A172 (cell line): ENCODE measurements around the gene TNFRSF17. TPM values are rescaled to one million over a fixed set of nuclear protein-coding genes. Genes with fewer than 3 reads are reported as not detected.
"Not testable (repeated sequence)": the region's sequence is repeated elsewhere in the genome, so short reads cannot be mapped to it uniquely, and the experiment has no call there.

Source experiments
- DNase-seq: peaks from one replicate; pipeline ENCODE4 v3.0.0-alpha.2; 2015; ENCODE audit warnings: low spot score
- total RNA-seq: library from RNA; depleted of rRNA; stranded (reverse); fragments of >200 nt; shearing (Covaris generic); gene quantifications from 2 replicates; pipeline ENCODE4 v1.2.3, GENCODE V29; 2014

The TNFRSF17 gene
- total RNA-seq, 1 experiment from 2014 or later, result not detected

DNA sequence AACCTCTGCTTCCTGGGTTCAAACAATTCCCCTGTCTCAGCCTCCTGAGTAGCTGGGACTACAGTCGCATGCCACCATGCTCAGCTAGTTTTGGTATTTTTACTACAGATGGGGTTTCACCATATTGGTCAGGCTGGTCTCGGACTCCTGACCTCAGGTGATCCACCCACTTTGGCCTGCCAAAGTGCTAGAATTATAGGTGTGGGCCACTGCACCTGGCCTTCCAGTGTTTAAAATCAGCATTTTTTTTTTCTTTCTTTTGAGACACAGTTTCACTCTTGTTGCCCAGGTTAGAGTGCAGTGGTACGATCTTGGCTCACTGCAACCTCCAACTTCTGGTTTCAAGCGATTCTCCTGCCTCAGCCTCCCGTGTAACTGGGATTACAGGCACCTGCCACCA, 5.3 kb downstream of the TNFRSF17 start:
- DNase-seq, result not testable (repeated sequence)

DNA sequence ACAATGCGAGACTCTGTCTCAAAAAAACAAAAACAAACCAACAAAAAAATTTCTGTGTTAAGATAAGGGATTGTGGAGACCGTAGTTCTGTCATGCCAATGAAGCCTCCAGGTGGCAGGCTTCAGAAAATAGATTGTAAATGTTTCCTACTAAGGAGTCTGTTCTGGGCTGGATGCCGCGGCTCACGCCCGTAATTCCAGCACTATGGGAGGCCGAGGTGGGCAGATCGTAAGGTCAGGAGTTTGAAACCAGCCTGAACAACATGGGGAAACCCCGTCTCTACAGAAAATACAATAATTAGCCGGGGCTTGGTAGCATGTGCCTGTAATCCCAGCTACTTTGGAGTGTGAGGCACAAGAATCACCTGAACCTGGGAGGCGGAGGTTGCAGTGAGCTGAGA, 7.1 kb downstream of the TNFRSF17 start:
- DNase-seq, result no peak

DNA sequence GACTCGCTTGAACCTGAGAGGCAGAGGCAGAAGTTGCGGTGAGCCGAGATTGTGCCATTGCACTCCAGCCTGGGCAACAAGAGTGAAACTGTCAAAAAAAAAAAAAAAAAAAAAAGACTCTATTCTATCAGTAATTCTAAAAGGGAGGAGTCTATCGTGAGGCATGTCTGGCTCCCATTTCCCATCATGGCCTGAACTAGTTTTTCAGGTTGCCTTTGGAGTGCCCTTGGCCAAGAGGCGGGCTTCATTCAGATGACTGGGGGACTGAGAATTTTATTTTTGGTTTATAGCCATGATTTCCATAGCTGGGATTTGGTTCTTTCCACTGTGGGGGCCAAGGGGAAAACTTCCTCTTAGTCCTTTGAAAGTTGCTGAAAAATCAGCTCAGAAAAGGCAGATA, 8.1 kb downstream of the TNFRSF17 start:
- DNase-seq, result no peak

- no peak for DNase-seq
These were observed 11.9 kb downstream of the TNFRSF17 start for GRCh38 chr16:11976850-11977375.

DNA sequence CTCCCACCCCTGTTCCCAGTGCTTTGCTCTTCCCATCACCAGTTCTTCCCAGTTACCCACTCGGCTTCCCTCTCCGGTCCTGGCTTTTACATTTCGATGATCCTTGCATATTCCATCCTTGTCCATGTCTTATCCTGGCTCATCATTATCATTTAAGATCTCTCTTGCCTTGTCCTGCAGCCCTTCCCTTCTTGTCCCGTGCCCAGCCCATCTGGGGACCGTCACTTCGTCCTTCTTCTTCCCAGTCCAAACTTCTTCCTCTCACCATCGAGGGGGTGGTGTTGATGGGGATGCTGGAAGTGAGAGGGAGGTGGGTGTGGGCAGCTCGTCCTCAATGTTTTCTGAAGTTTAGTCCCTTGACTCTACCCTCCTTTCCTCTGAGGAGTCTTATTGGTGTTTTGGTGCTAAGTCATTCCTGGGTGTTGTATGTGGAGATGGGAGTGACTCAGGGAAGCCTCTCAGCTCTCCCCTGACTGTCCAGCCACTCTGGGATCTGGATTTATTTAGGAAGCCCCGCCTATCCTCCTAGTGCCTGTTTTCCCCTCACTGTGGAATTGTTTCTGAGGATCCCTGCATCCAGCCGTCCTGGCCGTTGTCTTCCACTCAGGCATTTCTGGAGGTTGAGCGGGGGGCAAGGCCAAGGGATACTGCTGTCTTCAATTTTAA, 12.5 kb downstream of the TNFRSF17 start:
- peak; percentile 75 for DNase-seq

DNA sequence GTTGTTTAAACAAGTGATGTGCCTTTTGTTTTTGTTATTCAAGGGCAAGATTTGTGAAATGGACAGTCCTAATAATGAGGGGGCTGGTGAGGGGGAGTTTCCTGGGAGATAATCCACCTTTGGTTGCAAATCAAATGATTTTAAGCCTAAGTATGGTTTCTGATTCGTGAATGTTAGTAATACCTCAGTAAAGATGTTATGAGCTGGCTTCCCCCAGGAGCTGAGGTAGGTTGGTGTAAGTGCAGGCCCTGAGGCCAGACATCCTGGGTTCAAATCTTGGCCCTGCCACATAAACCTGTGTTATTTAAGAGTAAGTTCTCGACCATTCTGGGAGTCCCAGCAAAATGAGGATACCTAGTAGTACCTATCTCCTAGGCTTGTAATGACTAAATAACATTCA, 13.1 kb downstream of the TNFRSF17 start:
- DNase-seq, result no peak

DNA sequence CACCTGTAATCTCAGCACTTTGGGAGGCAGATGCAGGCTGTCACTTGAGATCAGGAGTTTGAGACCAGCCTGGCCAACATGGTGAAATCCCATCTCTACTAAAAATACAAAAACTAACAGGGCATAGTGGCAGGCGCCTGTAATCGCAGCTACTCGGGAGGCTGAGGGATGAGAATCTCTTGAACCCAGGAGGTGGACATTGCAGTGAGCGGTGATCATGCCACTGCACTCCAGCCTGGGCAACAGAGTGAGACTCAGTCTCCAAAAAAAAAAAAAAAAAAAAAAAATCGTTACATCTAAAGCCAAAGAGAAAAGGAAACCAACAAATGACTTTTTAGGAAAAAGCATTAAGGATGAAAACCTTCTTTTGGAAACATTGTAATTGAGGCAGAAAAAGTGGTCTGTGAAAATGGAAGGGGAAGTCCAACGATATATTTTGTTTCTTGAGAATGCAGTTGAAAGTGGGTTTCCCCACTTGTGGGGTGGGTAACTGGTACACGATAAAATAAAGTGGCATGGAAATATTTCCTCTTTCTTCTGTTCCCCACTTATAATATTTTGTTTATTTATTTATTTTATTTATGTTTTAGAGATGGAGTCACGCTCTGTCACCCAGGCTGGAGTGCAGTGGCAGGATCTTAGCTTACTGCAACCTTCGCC, 14.1 kb downstream of the TNFRSF17 start:
- DNase-seq, result no peak

DNA sequence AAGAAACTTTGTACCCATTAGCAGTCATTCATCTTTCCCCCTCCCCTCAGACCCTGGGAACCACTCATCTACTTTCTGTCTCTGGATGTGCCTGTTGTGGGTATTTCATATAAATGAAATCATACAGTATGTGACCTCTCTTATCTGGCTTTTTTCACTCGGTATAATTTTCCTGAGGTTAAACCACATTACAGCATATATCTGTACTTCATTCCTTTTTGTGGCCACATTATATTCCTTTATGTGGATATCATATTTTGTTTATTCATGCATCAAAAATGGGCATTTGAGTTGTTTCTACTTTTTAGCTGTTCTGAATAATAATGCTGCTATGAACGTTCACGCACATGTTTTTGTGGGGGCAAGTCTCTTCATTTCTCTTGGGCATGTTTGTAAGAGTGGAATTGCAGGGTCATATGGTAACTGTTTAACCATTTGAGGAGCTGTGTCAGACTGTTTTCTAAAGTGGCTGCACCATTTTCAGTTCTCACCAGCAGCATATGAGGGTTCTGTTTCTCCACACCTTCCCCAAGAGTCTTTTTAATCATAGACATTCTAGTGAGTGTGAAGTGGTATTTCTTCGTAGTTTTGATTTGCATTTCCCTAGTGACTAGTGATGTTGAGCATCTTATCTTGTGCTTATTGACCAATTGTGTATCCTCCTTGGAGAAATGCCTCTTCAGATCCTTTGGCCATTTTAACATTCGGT, 15.3 kb downstream of the TNFRSF17 start:
- DNase-seq, result no peak

- DNase-seq, result no peak
These were observed 20.2 kb downstream of the TNFRSF17 start for GRCh38 chr16:11985250-11985649.

DNA sequence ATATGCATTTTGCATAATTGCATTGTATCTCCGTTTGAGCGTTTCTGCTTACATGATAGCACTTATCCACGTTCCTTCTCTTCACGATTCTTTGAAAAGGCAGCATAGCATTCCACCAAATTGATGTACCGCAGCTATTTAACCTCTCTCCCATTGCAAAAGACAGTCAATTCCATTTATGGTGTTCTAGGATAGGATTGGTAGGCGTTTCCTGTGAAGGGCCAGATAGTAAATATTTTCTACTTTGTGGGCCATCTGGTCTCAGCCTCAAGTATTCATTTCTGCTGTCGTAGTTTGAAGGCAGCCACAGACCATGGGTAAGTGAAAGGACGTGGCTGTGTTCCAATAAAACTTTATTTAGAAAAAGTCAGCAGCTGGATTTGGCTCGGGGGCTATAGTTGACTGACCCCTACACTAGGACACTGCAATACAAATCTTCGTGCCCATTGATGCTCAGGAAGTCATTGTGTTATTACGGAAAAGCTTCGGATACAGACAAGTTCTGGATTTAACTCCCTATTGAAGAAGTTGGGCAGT, 21.6 kb downstream of the TNFRSF17 start:
- no peak for DNase-seq

DNA sequence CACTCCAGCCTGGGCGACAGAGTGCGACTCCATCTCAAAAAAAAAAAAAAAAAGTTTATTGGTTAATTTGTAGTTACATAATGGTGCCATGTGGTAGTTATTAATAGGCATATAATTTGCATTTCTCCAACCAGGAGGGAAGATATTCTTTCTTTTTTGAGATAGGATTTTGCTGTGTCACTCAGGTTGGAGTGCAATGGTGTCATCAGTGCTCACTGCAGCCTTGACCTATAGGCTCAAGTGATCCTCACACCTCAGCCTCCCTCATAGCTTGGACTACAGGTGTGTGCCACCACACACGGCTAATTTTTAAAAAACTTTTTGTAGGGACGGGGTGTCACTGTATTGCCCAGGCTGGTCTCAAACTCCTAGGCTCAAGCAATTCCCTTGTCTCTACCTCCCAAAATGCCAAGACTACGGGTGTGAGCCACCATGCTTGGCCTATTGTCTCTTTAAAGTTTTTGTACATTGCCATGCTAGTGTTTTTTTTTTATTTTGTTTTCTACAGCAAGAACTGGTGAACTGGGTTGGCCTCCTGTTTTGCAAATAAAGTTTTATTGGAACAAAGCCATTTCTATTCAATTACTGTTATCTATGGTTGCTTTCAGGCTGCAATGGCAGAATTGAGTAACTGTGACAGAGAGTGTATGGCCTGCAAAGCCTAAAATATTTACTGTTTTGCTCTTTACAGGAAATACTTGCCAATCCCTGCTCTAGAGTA, 23.4 kb downstream of the TNFRSF17 start:
- no peak for DNase-seq

- DNase-seq, result no peak
These were observed 25.8 kb downstream of the TNFRSF17 start for GRCh38 chr16:11990702-11991390.

GRCh38 chr16:11992008-11992584, 27.1 kb downstream of the TNFRSF17 start:
- DNase-seq, result no peak

- DNase-seq, result no peak
These were observed 27.8 kb downstream of the TNFRSF17 start for GRCh38 chr16:11992586-11993524.

DNA sequence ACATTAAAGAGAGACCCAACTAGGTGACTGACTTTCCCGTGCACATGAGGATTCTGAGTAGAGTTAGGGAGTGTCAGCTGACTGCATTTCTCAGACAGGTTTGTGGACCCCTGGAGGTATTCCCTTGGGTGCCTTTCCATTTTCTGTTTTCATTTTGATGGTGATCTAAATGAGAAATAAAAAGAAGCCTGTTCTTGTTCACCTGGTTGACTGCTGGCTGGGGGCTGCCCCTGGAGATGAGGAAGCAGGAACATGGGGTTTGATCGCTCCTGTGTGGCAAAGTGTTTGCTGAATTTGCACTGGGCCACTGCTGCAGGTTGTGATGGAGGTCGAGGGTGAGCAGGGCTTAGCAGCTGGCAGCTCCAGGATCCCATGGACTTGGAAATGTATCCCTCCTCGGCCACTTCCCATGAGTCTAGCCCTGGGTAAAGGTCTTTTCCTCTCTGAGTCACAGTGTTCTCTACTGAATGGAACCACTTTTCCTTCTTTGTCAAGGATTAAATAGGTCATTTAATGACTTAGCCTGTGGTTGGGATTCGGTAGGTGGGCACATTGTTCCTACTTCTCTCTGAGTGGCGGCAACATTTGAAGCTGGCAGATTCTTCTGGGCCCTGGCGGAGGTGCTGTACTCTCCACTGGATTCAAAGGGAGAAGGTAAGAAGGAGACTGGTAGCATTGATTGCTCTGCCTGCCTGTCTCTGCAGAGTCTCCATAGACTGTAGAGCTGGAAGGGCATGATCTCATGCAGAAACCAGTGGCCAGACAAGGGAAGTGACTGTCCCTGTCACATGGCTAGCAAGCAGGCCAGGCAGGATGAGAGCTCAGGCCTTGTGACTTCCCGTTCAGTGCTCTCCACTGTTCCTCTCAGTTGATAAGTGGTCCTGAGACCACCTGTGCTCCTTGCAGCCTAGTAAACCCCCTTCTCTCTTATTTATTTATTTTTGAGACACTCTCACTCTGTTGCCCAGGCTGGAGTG, 29.4 kb downstream of the TNFRSF17 start:
- peak; percentile 29 for DNase-seq

DNA sequence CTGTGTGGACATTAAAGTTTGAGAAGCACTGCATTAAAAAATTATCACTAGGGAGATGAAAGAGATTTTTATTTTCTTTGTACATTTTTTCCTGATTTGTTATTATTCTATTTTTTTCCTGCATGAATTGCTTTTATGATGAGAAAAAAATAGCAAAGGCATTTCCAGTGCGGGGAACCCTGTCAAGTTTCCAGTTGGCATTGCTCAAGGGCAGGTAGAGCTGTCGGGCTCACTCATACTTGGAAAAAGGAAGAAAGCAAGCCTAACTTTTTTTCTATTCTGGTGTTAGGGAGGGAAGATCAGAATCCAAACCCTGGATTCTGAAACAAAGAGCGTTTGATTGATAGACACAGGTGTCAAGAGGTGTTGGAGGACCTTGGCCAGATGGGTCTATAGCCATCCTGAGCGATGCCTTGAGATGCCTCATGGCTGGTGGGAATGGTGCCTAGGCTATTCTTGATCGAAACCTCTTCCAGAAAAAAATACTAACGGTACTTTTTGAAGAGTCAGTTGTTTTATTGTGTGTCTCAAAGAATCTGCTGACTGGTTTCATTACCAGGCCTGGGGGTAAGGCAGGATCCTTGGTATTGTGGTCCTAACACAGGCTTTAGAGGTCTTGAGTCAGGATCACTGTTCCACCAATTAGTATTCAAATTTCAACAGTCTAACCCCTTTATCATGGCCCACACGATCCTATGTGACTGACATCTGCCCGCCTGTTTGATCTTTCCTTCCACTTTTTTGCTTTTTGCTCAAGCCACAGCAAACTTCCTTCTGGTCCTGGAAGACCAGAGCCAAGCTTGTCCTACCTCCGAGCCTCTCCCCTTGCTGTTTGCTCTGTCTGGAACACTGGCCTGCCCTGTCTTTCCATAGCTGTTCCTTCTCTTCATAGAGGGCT, 31.7 kb downstream of the TNFRSF17 start:
- no peak for DNase-seq

GRCh38 chr16:12000032-12000431, 35.0 kb downstream of the TNFRSF17 start:
- DNase-seq, result no peak
